ENCODE measurements around the gene DCAF6.
A peak's percentile ranks its signal among the peaks of the same experiment; 100 is the strongest.
"Not testable (repeated sequence)": the region's sequence is repeated elsewhere in the genome, so short reads cannot be mapped to it uniquely, and the experiment has no call there.

Gene DCAF6

GRCh38 chr1:167936068-167936929, at the start of gene DCAF6:
Gene DCAF6, plus strand, starts transcription at chr1:167936683. Its CDS starts 229 bp downstream, at chr1:167936912.
- Histone ChIP-seq H3K27me3 (ENCODE audit: control insufficient read depth in 2 of 2, insufficient read depth in 2 of 2, low read length in 2 of 2) (no peaks in the 10 kb centered on the region), H3K9ac (ENCODE audit: low read depth in 1 of 2, low read length in 2 of 2) (peak within 1 kb of the TSS; percentile 90 to 100)

DNA sequence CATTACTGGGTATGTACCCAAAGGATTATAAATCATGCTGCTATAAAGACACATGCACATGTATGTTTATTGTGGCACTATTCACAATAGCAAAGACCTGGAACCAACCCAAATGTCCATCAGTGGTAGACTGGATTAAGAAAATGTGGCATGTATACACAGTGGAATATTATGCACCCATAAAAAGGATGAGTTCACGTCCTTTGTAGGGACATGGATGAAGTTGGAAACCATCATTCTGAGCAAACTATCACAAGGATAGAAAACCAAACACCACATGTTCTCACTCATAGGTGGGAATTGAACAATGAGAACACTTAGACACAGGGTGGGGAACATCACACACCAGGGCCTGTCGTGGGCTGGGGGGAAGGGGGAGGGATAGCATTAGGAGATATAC, 49.3 kb upstream of the DCAF6 start:
- H3K27ac ChIP-seq (ENCODE audit: low read depth in 2 of 2, low read length in 2 of 2); H3K27me3 ChIP-seq (ENCODE audit: control insufficient read depth in 2 of 2, insufficient read depth in 2 of 2, low read length in 2 of 2); H3K4me3 ChIP-seq (ENCODE audit: low read length in 2 of 2); H3K9ac ChIP-seq (ENCODE audit: low read depth in 1 of 2, low read length in 2 of 2); H3K36me3 ChIP-seq (ENCODE audit: control insufficient read depth in 2 of 2, insufficient read depth in 2 of 2, low read length in 2 of 2); H3K4me1 ChIP-seq (ENCODE audit: control insufficient read depth in 2 of 2, insufficient read depth in 2 of 2, low read length in 2 of 2); H3K9me3 ChIP-seq (ENCODE audit: control insufficient read depth in 2 of 2, low read length in 2 of 2): not testable (repeated sequence)

More at GRCh38 chr1:167936068-167936929, at the start of gene DCAF6:
- Histone ChIP-seq H3K4me3 (ENCODE audit: low read length in 2 of 2) (peak within 1 kb of the TSS; percentile 72 to 100), H3K9me3 (ENCODE audit: control insufficient read depth in 2 of 2, low read length in 2 of 2) (no peaks in the 10 kb centered on the region), H3K4me1 (ENCODE audit: control insufficient read depth in 2 of 2, insufficient read depth in 2 of 2, low read length in 2 of 2) (peaks cover 7 to 20% of the 10 kb centered on the region in 2 donors), H3K27ac (ENCODE audit: low read depth in 2 of 2, low read length in 2 of 2) (peak within 1 kb of the TSS; percentile 99 to 100), H3K36me3 (ENCODE audit: control insufficient read depth in 2 of 2, insufficient read depth in 2 of 2, low read length in 2 of 2) (peaks cover 0 to 2% of the 10 kb centered on the region in 2 donors)

GRCh38 chr1:167890400-167890799, 46.1 kb upstream of the DCAF6 start:
- Histone ChIP-seq H3K9ac (ENCODE audit: low read depth in 1 of 2, low read length in 2 of 2) (no peak overlapping the region), H3K36me3 (ENCODE audit: control insufficient read depth in 2 of 2, insufficient read depth in 2 of 2, low read length in 2 of 2) (no peaks in the 10 kb centered on the region), H3K9me3 (ENCODE audit: control insufficient read depth in 2 of 2, low read length in 2 of 2) (no peaks in the 10 kb centered on the region), H3K4me3 (ENCODE audit: low read length in 2 of 2) (no peak overlapping the region), H3K27me3 (ENCODE audit: control insufficient read depth in 2 of 2, insufficient read depth in 2 of 2, low read length in 2 of 2) (no peaks in the 10 kb centered on the region), H3K27ac (ENCODE audit: low read depth in 2 of 2, low read length in 2 of 2) (no peak overlapping the region), H3K4me1 (ENCODE audit: control insufficient read depth in 2 of 2, insufficient read depth in 2 of 2, low read length in 2 of 2) (no peaks in the 10 kb centered on the region)

- Histone ChIP-seq H3K4me3 (ENCODE audit: low read length in 2 of 2) (no peak overlapping the region), H3K27me3 (ENCODE audit: control insufficient read depth in 2 of 2, insufficient read depth in 2 of 2, low read length in 2 of 2) (no peaks in the 10 kb centered on the region), H3K9ac (ENCODE audit: low read depth in 1 of 2, low read length in 2 of 2) (no peak overlapping the region), H3K27ac (ENCODE audit: low read depth in 2 of 2, low read length in 2 of 2) (no peak overlapping the region), H3K9me3 (ENCODE audit: control insufficient read depth in 2 of 2, low read length in 2 of 2) (no peaks in the 10 kb centered on the region), H3K4me1 (ENCODE audit: control insufficient read depth in 2 of 2, insufficient read depth in 2 of 2, low read length in 2 of 2) (no peaks in the 10 kb centered on the region), H3K36me3 (ENCODE audit: control insufficient read depth in 2 of 2, insufficient read depth in 2 of 2, low read length in 2 of 2) (no peaks in the 10 kb centered on the region)
Measured at GRCh38 chr1:167893798-167894197, 42.7 kb upstream of the DCAF6 start.

GRCh38 chr1:167898578-167899222, 37.8 kb upstream of the DCAF6 start:
- H3K27ac ChIP-seq (ENCODE audit: low read depth in 2 of 2, low read length in 2 of 2) = no peak overlapping the region
- peaks cover 0 to 3% of the 10 kb centered on the region in 2 donors for H3K4me1 ChIP-seq (ENCODE audit: control insufficient read depth in 2 of 2, insufficient read depth in 2 of 2, low read length in 2 of 2)
- no peak overlapping the region for H3K4me3 ChIP-seq (ENCODE audit: low read length in 2 of 2)
- H3K9me3 ChIP-seq (ENCODE audit: control insufficient read depth in 2 of 2, low read length in 2 of 2) = no peaks in the 10 kb centered on the region
- no peaks in the 10 kb centered on the region for H3K27me3 ChIP-seq (ENCODE audit: control insufficient read depth in 2 of 2, insufficient read depth in 2 of 2, low read length in 2 of 2)
- H3K9ac ChIP-seq (ENCODE audit: low read depth in 1 of 2, low read length in 2 of 2) = no peak overlapping the region
- H3K36me3 ChIP-seq (ENCODE audit: control insufficient read depth in 2 of 2, insufficient read depth in 2 of 2, low read length in 2 of 2) = no peaks in the 10 kb centered on the region

DNA sequence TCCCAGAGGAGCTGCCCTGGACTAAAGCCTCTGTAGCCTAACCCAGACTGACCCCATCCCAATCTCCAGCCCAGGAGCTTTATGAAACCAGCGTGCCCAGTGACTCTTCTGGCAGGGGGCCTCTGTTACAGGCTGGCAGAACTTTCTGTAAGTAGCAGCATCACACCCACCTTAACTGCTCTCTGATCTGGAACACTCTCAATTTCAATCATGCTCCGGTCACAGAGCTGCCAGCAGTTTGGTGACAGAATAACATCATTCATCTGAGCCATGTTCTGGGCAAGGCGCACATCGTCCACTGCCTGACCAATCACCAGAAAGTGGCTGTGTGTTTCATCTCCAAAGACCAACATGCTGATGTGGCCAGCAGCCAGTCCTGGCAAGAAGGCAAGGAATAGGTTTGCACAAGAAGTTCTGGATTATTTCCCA, 37.2 kb upstream of the DCAF6 start:
- Histone ChIP-seq H3K27ac (ENCODE audit: low read depth in 2 of 2, low read length in 2 of 2) (no peak overlapping the region), H3K27me3 (ENCODE audit: control insufficient read depth in 2 of 2, insufficient read depth in 2 of 2, low read length in 2 of 2) (no peaks in the 10 kb centered on the region), H3K9ac (ENCODE audit: low read depth in 1 of 2, low read length in 2 of 2) (no peak overlapping the region), H3K9me3 (ENCODE audit: control insufficient read depth in 2 of 2, low read length in 2 of 2) (no peaks in the 10 kb centered on the region), H3K4me1 (ENCODE audit: control insufficient read depth in 2 of 2, insufficient read depth in 2 of 2, low read length in 2 of 2) (peaks cover 0 to 3% of the 10 kb centered on the region in 2 donors), H3K4me3 (ENCODE audit: low read length in 2 of 2) (no peak overlapping the region), H3K36me3 (ENCODE audit: control insufficient read depth in 2 of 2, insufficient read depth in 2 of 2, low read length in 2 of 2) (no peaks in the 10 kb centered on the region)

- Histone ChIP-seq H3K27ac (ENCODE audit: low read depth in 2 of 2, low read length in 2 of 2) (no peak overlapping the region), H3K4me1 (ENCODE audit: control insufficient read depth in 2 of 2, insufficient read depth in 2 of 2, low read length in 2 of 2) (peaks cover 0 to 3% of the 10 kb centered on the region in 2 donors), H3K9me3 (ENCODE audit: control insufficient read depth in 2 of 2, low read length in 2 of 2) (no peaks in the 10 kb centered on the region), H3K9ac (ENCODE audit: low read depth in 1 of 2, low read length in 2 of 2) (no peak overlapping the region), H3K4me3 (ENCODE audit: low read length in 2 of 2) (no peak overlapping the region), H3K27me3 (ENCODE audit: control insufficient read depth in 2 of 2, insufficient read depth in 2 of 2, low read length in 2 of 2) (no peaks in the 10 kb centered on the region), H3K36me3 (ENCODE audit: control insufficient read depth in 2 of 2, insufficient read depth in 2 of 2, low read length in 2 of 2) (no peaks in the 10 kb centered on the region)
Measured at GRCh38 chr1:167900907-167901306, 35.6 kb upstream of the DCAF6 start.

DNA sequence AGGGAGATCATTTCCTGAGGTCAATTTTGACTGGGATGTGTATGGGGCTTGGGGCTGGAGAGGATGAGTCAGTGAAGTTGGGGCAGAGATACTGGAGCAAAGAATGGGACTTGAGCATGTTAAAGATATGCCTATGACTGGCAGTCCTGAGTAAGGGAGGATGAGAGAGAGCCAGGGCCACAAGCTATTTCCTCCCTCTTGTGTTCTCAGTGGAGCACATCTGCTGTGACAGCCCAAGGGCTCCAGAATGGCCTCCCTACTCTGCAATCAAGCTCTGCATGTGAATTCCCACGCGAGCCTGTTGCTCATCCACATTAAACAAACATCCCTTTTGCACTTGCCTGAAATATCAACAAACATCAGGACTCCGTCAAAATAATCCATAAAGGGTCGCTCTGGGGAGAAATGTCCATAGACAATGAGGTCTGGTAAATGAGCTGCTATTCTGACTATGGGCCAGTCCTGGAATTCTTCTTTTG, 31.8 kb upstream of the DCAF6 start:
- Histone ChIP-seq H3K27ac (ENCODE audit: low read depth in 2 of 2, low read length in 2 of 2) (no peak overlapping the region), H3K4me3 (ENCODE audit: low read length in 2 of 2) (no peak overlapping the region)

DNA sequence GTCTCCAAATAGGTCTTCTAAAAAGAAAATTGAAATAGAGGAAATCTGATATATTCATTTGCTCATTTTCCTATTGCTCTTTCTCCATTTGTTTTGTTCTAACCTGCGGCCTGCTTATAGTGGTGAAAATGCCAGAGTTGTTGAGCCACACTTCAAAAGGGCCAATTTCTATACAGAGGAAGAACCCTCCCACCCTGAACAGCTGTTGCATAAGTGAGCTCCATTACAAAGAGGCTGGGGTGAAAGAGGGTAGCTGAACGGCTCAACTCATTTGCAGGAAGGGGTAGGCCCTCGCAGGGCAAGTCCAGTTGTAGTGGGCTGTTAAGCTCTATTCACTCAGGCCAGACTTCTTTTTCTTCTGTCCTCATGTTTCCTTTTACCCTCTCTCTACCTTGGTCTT, 31.3 kb upstream of the DCAF6 start:
- Histone ChIP-seq H3K27ac (ENCODE audit: low read depth in 2 of 2, low read length in 2 of 2) (no peak overlapping the region), H3K36me3 (ENCODE audit: control insufficient read depth in 2 of 2, insufficient read depth in 2 of 2, low read length in 2 of 2) (no peaks in the 10 kb centered on the region), H3K4me3 (ENCODE audit: low read length in 2 of 2) (no peak overlapping the region), H3K4me1 (ENCODE audit: control insufficient read depth in 2 of 2, insufficient read depth in 2 of 2, low read length in 2 of 2) (peaks cover 0 to 3% of the 10 kb centered on the region in 2 donors), H3K9me3 (ENCODE audit: control insufficient read depth in 2 of 2, low read length in 2 of 2) (no peaks in the 10 kb centered on the region), H3K27me3 (ENCODE audit: control insufficient read depth in 2 of 2, insufficient read depth in 2 of 2, low read length in 2 of 2) (no peaks in the 10 kb centered on the region), H3K9ac (ENCODE audit: low read depth in 1 of 2, low read length in 2 of 2) (no peak overlapping the region)

More for the DNA sequence above, 31.8 kb upstream of the DCAF6 start:
- no peaks in the 10 kb centered on the region for H3K36me3 ChIP-seq (ENCODE audit: control insufficient read depth in 2 of 2, insufficient read depth in 2 of 2, low read length in 2 of 2)
- no peak overlapping the region for H3K9ac ChIP-seq (ENCODE audit: low read depth in 1 of 2, low read length in 2 of 2)
- H3K4me1 ChIP-seq (ENCODE audit: control insufficient read depth in 2 of 2, insufficient read depth in 2 of 2, low read length in 2 of 2) = peaks cover 0 to 3% of the 10 kb centered on the region in 2 donors
- no peaks in the 10 kb centered on the region for H3K27me3 ChIP-seq (ENCODE audit: control insufficient read depth in 2 of 2, insufficient read depth in 2 of 2, low read length in 2 of 2)
- no peaks in the 10 kb centered on the region for H3K9me3 ChIP-seq (ENCODE audit: control insufficient read depth in 2 of 2, low read length in 2 of 2)

DNA sequence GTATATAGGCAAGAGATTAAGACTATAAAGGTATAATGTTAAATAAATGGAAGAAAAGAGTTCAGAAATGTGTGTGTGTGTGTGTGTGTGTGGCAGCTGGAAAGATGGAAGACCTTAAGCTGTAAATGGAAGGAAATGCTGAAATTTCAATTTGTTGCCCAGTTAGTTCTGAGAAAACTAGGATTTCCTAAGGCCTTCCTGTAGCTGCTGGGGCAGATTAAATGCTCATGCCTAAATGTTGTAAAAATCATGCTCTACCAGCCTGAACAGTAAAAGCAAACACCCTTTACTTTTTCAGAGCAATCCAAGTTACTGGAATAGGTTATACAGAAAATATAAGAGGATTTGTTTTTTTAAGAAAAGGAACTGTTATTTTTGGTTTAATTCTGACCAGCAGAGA, 30.8 kb upstream of the DCAF6 start:
- Histone ChIP-seq H3K27ac (ENCODE audit: low read depth in 2 of 2, low read length in 2 of 2) (no peak overlapping the region), H3K27me3 (ENCODE audit: control insufficient read depth in 2 of 2, insufficient read depth in 2 of 2, low read length in 2 of 2) (no peaks in the 10 kb centered on the region), H3K36me3 (ENCODE audit: control insufficient read depth in 2 of 2, insufficient read depth in 2 of 2, low read length in 2 of 2) (no peaks in the 10 kb centered on the region), H3K9ac (ENCODE audit: low read depth in 1 of 2, low read length in 2 of 2) (no peak overlapping the region), H3K4me3 (ENCODE audit: low read length in 2 of 2) (no peak overlapping the region), H3K4me1 (ENCODE audit: control insufficient read depth in 2 of 2, insufficient read depth in 2 of 2, low read length in 2 of 2) (peaks cover 0 to 3% of the 10 kb centered on the region in 2 donors), H3K9me3 (ENCODE audit: control insufficient read depth in 2 of 2, low read length in 2 of 2) (peaks cover 0 to 2% of the 10 kb centered on the region in 2 donors)

Measured in mucosa of rectum (tissue), 2 donors.